HL-60 (cell line): Measurements from ENCODE around the gene PRM1.

ENCODE experiments used
- GABPA ChIP-seq: IDR thresholded peaks from 2 replicates; pipeline ENCODE4 v1.6.1; 2012; ENCODE audit warnings: low read depth
- POLR2AphosphoS5 ChIP-seq: IDR thresholded peaks from 2 replicates; pipeline ENCODE4 v1.6.1; 2012; ENCODE audit warnings: low read depth
- REST ChIP-seq: IDR thresholded peaks from 2 replicates; pipeline ENCODE4 v1.6.1; 2012; ENCODE audit warnings: low read depth; ENCODE audit not compliant: insufficient replicate concordance
- SPI1 ChIP-seq: IDR thresholded peaks from 2 replicates; pipeline ENCODE4 v1.6.1; 2012; ENCODE audit warnings: low read depth, mild to moderate bottlenecking, borderline replicate concordance
- TF ChIP-seq, protein P1 (sequence below): IDR thresholded peaks from one replicate; pipeline ENCODE4 v1.5.1; 2011; ENCODE audit warnings: low read length, control low read depth, inconsistent platforms; ENCODE audit not compliant: insufficient read depth

DNA sequence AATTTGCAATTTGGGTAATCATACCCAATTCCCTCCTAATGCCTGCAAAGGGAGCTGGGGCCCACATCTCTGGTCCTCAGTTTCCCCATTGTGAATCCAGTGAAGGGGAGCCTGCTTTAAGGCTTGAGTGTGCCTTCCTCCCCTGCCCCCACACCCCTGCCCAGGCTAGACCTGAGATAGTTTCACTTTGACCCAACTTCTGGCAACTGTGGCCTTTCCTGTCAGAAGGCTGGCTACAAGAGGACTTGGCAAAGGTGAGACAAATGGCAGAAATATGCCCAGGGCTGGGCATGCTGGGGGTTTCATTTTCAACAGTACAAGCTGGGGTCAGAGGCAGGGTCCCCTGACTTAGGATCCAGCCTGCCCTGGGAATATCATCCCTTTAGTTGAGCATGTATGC lies 35.1 kb downstream of the PRM1 start:
- TF ChIP-seq, protein P1, sequence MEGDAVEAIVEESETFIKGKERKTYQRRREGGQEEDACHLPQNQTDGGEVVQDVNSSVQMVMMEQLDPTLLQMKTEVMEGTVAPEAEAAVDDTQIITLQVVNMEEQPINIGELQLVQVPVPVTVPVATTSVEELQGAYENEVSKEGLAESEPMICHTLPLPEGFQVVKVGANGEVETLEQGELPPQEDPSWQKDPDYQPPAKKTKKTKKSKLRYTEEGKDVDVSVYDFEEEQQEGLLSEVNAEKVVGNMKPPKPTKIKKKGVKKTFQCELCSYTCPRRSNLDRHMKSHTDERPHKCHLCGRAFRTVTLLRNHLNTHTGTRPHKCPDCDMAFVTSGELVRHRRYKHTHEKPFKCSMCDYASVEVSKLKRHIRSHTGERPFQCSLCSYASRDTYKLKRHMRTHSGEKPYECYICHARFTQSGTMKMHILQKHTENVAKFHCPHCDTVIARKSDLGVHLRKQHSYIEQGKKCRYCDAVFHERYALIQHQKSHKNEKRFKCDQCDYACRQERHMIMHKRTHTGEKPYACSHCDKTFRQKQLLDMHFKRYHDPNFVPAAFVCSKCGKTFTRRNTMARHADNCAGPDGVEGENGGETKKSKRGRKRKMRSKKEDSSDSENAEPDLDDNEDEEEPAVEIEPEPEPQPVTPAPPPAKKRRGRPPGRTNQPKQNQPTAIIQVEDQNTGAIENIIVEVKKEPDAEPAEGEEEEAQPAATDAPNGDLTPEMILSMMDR: no peak
- TF ChIP-seq REST: no peak
- no peak for TF ChIP-seq GABPA
- no peak for TF ChIP-seq SPI1
- no peak for TF ChIP-seq POLR2AphosphoS5
